Suprapubic skin (tissue), 4 donors: Measurements from ENCODE around the gene PHACTR2.

ENCODE experiments used
- POLR2A ChIP-seq, 2 donors: fragments of 450-650 bp; IDR thresholded peaks; one replicate each; pipeline ENCODE4 v1.6.1; 2017; ENCODE audit warnings: antibody characterized with exemption in 2 of 2, mild to moderate bottlenecking in 2 of 2, moderate library complexity in 2 of 2
- POLR2AphosphoS5 ChIP-seq, 3 donors: sonication (generic); formaldehyde crosslinking; IDR thresholded peaks; one replicate each; pipeline ENCODE4 v1.6.1; 2017; ENCODE audit warnings: antibody characterized with exemption in 3 of 3
- TF ChIP-seq, protein P1 (sequence below), 2 donors: fragments of 200-600 bp in 1 of 2; fragments of 450-650 bp in 1 of 2; sonication (generic) in 1 of 2; IDR thresholded peaks; one replicate each; pipeline ENCODE4 v1.5.1; 2016 to 2019; ENCODE audit warnings: antibody characterized with exemption in 2 of 2, mild to moderate bottlenecking in 1 of 2, moderate library complexity in 1 of 2

DNA sequence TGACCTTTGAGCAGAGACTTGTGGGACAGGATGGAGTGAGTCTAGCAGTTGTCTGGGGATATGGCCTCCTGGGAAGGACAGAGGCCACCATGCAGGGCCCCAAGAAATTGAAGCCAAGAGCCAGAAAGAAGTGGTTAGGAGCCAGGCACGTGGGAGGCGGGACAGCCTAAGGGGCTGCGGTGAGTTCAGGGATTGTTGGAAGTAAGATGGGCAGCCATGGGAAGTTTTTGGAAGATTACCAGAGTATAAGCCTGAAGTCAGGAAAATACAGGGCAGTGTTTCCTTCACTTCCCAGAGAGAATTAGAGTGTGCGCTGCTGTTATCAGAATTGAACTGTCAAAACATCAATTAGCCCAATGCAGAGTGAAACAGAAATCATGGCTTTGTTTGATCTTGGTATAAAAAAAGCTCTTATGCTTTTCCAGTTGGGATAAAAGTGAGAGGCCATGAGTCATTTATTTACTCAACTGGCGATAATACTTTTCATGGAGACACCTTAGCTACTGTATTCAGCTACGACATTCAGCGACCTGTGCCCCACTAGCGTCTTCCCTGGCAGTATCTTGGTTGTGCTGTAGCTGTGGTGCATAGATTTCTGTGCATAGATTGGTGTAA lies 66.9 kb downstream of the PHACTR2 start:
- TF ChIP-seq POLR2AphosphoS5 (IDR thresholded peaks at IDR 0.05) (no peak), POLR2A (IDR thresholded peaks at IDR 0.05) (no peak)
- TF ChIP-seq, protein P1, sequence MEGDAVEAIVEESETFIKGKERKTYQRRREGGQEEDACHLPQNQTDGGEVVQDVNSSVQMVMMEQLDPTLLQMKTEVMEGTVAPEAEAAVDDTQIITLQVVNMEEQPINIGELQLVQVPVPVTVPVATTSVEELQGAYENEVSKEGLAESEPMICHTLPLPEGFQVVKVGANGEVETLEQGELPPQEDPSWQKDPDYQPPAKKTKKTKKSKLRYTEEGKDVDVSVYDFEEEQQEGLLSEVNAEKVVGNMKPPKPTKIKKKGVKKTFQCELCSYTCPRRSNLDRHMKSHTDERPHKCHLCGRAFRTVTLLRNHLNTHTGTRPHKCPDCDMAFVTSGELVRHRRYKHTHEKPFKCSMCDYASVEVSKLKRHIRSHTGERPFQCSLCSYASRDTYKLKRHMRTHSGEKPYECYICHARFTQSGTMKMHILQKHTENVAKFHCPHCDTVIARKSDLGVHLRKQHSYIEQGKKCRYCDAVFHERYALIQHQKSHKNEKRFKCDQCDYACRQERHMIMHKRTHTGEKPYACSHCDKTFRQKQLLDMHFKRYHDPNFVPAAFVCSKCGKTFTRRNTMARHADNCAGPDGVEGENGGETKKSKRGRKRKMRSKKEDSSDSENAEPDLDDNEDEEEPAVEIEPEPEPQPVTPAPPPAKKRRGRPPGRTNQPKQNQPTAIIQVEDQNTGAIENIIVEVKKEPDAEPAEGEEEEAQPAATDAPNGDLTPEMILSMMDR (IDR thresholded peaks at IDR 0.05), result no peak
